Smooth muscle cell (in vitro differentiated cells): ENCODE measurements around the gene EDN3. TPM values are rescaled to one million over a fixed set of nuclear protein-coding genes. Genes with fewer than 3 reads are reported as not detected.

Source experiments
- DNase-seq: peaks from one replicate; lab custom pipeline; 2025; ENCODE audit not compliant: unreplicated experiment; lab: John Stamatoyannopoulos, UW
- H2AFZ ChIP-seq: fragments of 200-600 bp; sonication (generic); 2 replicates; pipeline ENCODE4 v1.6.0; 2016; ENCODE audit warnings: antibody characterized with exemption, low read depth, mild to moderate bottlenecking
- H3F3A ChIP-seq: fragments of 200-600 bp; sonication (generic); 2 replicates; pipeline ENCODE4 v1.6.0; 2017; ENCODE audit warnings: antibody characterized with exemption, low read depth
- H3K27ac ChIP-seq: fragments of 200-600 bp; sonication (generic); 2 replicates; pipeline ENCODE4 v1.5.1; 2016; ENCODE audit warnings: low read depth, mild to moderate bottlenecking
- H3K27me3 ChIP-seq: fragments of 200-600 bp; sonication (generic); 2 replicates; pipeline ENCODE4 v1.6.1; 2016; ENCODE audit warnings: low read depth, mild to moderate bottlenecking
- H3K36me3 ChIP-seq: fragments of 200-600 bp; sonication (generic); 2 replicates; pipeline ENCODE4 v1.5.1; 2016; ENCODE audit warnings: low read depth
- H3K4me1 ChIP-seq: fragments of 200-600 bp; sonication (generic); 2 replicates; pipeline ENCODE4 v1.5.1; 2016; ENCODE audit warnings: low read depth
- H3K4me2 ChIP-seq: fragments of 200-600 bp; sonication (generic); 2 replicates; pipeline ENCODE4 v1.6.0; 2016; ENCODE audit warnings: mild to moderate bottlenecking
- H3K4me3 ChIP-seq: fragments of 200-600 bp; sonication (generic); 2 replicates; pipeline ENCODE4 v1.5.1; 2016; ENCODE audit warnings: mild to moderate bottlenecking
- H3K79me2 ChIP-seq: fragments of 200-600 bp; sonication (generic); 2 replicates; pipeline ENCODE4 v1.6.0; 2016; ENCODE audit warnings: low read depth, mild to moderate bottlenecking
- H3K9ac ChIP-seq: fragments of 200-600 bp; sonication (generic); 2 replicates; pipeline ENCODE4 v1.6.0; 2016; ENCODE audit warnings: low read depth
- H3K9me3 ChIP-seq: fragments of 200-600 bp; sonication (generic); replicated peaks from 2 replicates; pipeline ENCODE4 v1.5.1; 2016; ENCODE audit warnings: low read depth
- H4K20me1 ChIP-seq: fragments of 200-600 bp; sonication (generic); 2 replicates; pipeline ENCODE4 v1.6.0; 2016; ENCODE audit warnings: low read depth
- WGBS: methylation state at CpG from one replicate; pipeline ENCODE4 v1.1.7; 2016; ENCODE audit warnings: low lambda C conversion rate; 5-methylcytosine and 5-hydroxymethylcytosine counted together
- polyA plus RNA-seq: library from polyadenylated mRNA; unstranded; fragments of >200 nt; fragmentation: Nextera tagmentation; extraction: Ambion mirVana; gene quantifications from 2 replicates; pipeline ENCODE4 v1.2.1, GENCODE V29; 2016
- total RNA-seq: library from RNA; depleted of rRNA; stranded (reverse); fragments of >200 nt; gene quantifications from 2 replicates; pipeline ENCODE4 v1.2.3, GENCODE V29; 2014
- TF ChIP-seq, protein P1 (sequence below): fragments of 200-600 bp; sonication (generic); IDR thresholded peaks from 2 replicates; pipeline ENCODE4 v1.5.1; 2017; ENCODE audit warnings: borderline replicate concordance, mild to moderate bottlenecking, antibody characterized with exemption; ENCODE audit not compliant: insufficient read depth, poor library complexity, severe bottlenecking

Gene EDN3
- total and polyA plus RNA-seq, 2 experiments from 2014 or later: not detected

GRCh38 chr20:59320854-59321647 lies 20.6 kb downstream of the EDN3 start:
- Histone ChIP-seq H3K79me2 (no peaks in the 10 kb centered on the region), H3F3A (no peaks in the 10 kb centered on the region), H2AFZ (no peak overlapping the region), H3K27me3 (peaks cover 46% of the 10 kb centered on the region), H3K27ac (no peak overlapping the region), H3K36me3 (no peaks in the 10 kb centered on the region), H3K9ac (no peak overlapping the region), H3K4me2 (no peak overlapping the region), H4K20me1 (no peaks in the 10 kb centered on the region), H3K9me3 (no peaks in the 10 kb centered on the region), H3K4me1 (no peaks in the 10 kb centered on the region), H3K4me3 (no peak overlapping the region)
- DNase-seq: no peak
- TF ChIP-seq, protein P1, sequence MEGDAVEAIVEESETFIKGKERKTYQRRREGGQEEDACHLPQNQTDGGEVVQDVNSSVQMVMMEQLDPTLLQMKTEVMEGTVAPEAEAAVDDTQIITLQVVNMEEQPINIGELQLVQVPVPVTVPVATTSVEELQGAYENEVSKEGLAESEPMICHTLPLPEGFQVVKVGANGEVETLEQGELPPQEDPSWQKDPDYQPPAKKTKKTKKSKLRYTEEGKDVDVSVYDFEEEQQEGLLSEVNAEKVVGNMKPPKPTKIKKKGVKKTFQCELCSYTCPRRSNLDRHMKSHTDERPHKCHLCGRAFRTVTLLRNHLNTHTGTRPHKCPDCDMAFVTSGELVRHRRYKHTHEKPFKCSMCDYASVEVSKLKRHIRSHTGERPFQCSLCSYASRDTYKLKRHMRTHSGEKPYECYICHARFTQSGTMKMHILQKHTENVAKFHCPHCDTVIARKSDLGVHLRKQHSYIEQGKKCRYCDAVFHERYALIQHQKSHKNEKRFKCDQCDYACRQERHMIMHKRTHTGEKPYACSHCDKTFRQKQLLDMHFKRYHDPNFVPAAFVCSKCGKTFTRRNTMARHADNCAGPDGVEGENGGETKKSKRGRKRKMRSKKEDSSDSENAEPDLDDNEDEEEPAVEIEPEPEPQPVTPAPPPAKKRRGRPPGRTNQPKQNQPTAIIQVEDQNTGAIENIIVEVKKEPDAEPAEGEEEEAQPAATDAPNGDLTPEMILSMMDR: no peak
- WGBS: 90% methylated on average over 16 of the region's 16 CpGs

DNA sequence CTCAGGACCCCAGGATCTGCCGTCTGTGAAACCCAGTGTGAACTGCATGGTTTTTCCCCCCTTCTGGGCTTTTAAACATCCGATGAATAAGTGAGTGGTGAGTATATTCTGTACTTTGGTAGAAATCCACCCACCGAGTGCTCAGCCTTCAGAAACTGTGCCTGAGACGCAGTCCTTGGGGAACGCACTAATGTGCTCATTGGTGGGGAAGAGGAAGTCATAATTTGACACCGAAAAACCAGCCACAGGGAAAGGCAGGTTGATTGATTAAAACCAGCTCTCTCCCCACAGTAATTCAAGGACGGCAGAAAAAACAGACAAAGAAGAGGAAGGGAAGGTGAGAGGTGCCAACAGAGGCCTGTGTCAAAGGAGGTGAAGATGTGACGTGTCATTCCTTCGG lies 21.7 kb downstream of the EDN3 start:
- WGBS: 92% methylated on average over 9 of the region's 9 CpGs

GRCh38 chr20:59322585-59323454 lies 22.4 kb downstream of the EDN3 start:
- no peak overlapping the region for H3K4me2 ChIP-seq
- H3K27ac ChIP-seq: no peak overlapping the region
- WGBS: 87% methylated on average over 17 of the region's 17 CpGs
- DNase-seq: no peak
- no peak overlapping the region for H3K4me3 ChIP-seq
- H3K36me3 ChIP-seq: no peaks in the 10 kb centered on the region
- H3K9me3 ChIP-seq: no peaks in the 10 kb centered on the region
- peaks cover 59% of the 10 kb centered on the region for H3K27me3 ChIP-seq
- H4K20me1 ChIP-seq: no peaks in the 10 kb centered on the region
- H3K9ac ChIP-seq: no peak overlapping the region
- no peak overlapping the region for H2AFZ ChIP-seq
- no peaks in the 10 kb centered on the region for H3K4me1 ChIP-seq
- H3F3A ChIP-seq: no peaks in the 10 kb centered on the region
- TF ChIP-seq, protein P1: no peak
- no peaks in the 10 kb centered on the region for H3K79me2 ChIP-seq

More for the DNA sequence above, 21.7 kb downstream of the EDN3 start:
- Histone ChIP-seq H3K27ac (no peak overlapping the region), H2AFZ (no peak overlapping the region), H3K4me3 (no peak overlapping the region), H3K9ac (no peak overlapping the region), H3K79me2 (no peaks in the 10 kb centered on the region), H3F3A (no peaks in the 10 kb centered on the region), H3K4me1 (no peaks in the 10 kb centered on the region), H3K27me3 (peaks cover 52% of the 10 kb centered on the region), H4K20me1 (no peaks in the 10 kb centered on the region), H3K4me2 (no peak overlapping the region), H3K36me3 (no peaks in the 10 kb centered on the region), H3K9me3 (no peaks in the 10 kb centered on the region)
- TF ChIP-seq, protein P1: no peak
- DNase-seq: no peak
